ENCODE results near the gene MPEG1. TPM values are rescaled to one million over a fixed set of nuclear protein-coding genes. Genes with fewer than 3 reads are reported as not detected.

Gene MPEG1
- total and polyA plus RNA-seq, 2 of the 13 experiments (the other 11 are each of a cell fraction or from before 2014, with no cell fraction given) = not detected

GRCh38 chr11:59195586-59195985 is 17.1 kb downstream of the MPEG1 start:
- DNase-seq (ENCODE audit: low spot score) (no peak), FAIRE-seq (no peak), ATAC-seq (no peak)
- no TSS peak for BruUV-seq (replicated peaks)
- H3K27me3 ChIP-seq (ENCODE audit: control insufficient read depth in 1 of 2, insufficient read depth in 2 of 2, low read length in 2 of 2) = no peaks in the 10 kb centered on the region
- no peak overlapping the region for H3K4me2 ChIP-seq (ENCODE audit: low read depth, low read length)
- H3K27ac ChIP-seq (ENCODE audit: extremely low read length, insufficient read depth, low read length) = no peak overlapping the region
- ChIA-PET CTCF (ENCODE audit: low intra/inter-chr PET ratio, low total read pairs) (no interaction called here), POLR2A (no interaction called here)
- H3K36me3 ChIP-seq (replicated peaks in 1 of 2; ENCODE audit: control insufficient read depth in 1 of 2, insufficient read depth in 2 of 2, low read length in 2 of 2) = peaks cover 6 to 7% of the 10 kb centered on the region in 2 experiments; a peak in 2 of 5 replicates
- H3K9ac ChIP-seq (ENCODE audit: insufficient read depth, low read depth, low read length) = no peak overlapping the region
- peaks cover 14% of the 10 kb centered on the region for H3K4me1 ChIP-seq (ENCODE audit: insufficient read depth, low read length)
- H3K79me2 ChIP-seq (ENCODE audit: insufficient read depth, low read length) = no peaks in the 10 kb centered on the region
- WGBS (ENCODE audit: low lambda C conversion rate) = 91% methylated on average over 4 of the region's 4 CpGs
- H2AFZ ChIP-seq (ENCODE audit: low read length) = no peak overlapping the region
- in situ Hi-C loops (cut with HindIII; ENCODE audit: extremely low pct_ligation_motif_present, low pct_unique_long_range_greater_than_20kb) = loop anchor here (25.0 kb wide), 1 partner anchor 492 kb away; no protein-coding TSS in a partner anchor
- intact Hi-C loops (cut with micrococcal nuclease; ENCODE audit: unreplicated experiment) = no loop called here
- no peaks in the 10 kb centered on the region for H3K9me3 ChIP-seq (ENCODE audit: low read length)
- no peak overlapping the region for H3K4me3 ChIP-seq (replicated peaks in 1 of 3; ENCODE audit: insufficient read depth in 1 of 3, low read depth in 2 of 3, low read length in 3 of 3)
- no peaks in the 10 kb centered on the region for H4K20me1 ChIP-seq (ENCODE audit: insufficient read depth, low read length)
- TF ChIP-seq ZNF354B (CRISPR knock-in tag; IDR thresholded peaks at IDR 0.05) (no peak), ZBTB3 (CRISPR knock-in tag; IDR thresholded peaks at IDR 0.05; ENCODE audit: borderline replicate concordance, low read depth) (no peak), ZNF609 (CRISPR knock-in tag; IDR thresholded peaks at IDR 0.05; ENCODE audit: borderline replicate concordance) (no peak), ATF1 (CRISPR knock-in tag; IDR thresholded peaks at IDR 0.05) (no peak), SRSF4 (IDR thresholded peaks at IDR 0.05; ENCODE audit: low read depth, low read length, poor library complexity, severe bottlenecking) (no peak), ZNF629 (CRISPR knock-in tag; conservative IDR thresholded peaks at IDR 0.05) (no peak), HINFP (CRISPR knock-in tag; IDR thresholded peaks at IDR 0.05; ENCODE audit: low read depth) (no peak), MAF1 (CRISPR knock-in tag; IDR thresholded peaks at IDR 0.05; ENCODE audit: borderline replicate concordance) (no peak), YEATS2 (CRISPR knock-in tag; IDR thresholded peaks at IDR 0.05; ENCODE audit: borderline replicate concordance) (no peak), ZFAT (CRISPR knock-in tag; conservative IDR thresholded peaks at IDR 0.05) (no peak), SMAD3 (CRISPR knock-in tag; IDR thresholded peaks at IDR 0.05) (no peak), ATF2 (CRISPR knock-in tag; IDR thresholded peaks at IDR 0.05) (no peak), WIZ (CRISPR knock-in tag; IDR thresholded peaks at IDR 0.05) (no peak), SMC3 (IDR thresholded peaks at IDR 0.05; ENCODE audit: low read length) (no peak), HDAC1 (CRISPR knock-in tag; IDR thresholded peaks at IDR 0.05) (no peak), ZNF337 (CRISPR knock-in tag; IDR thresholded peaks at IDR 0.05; ENCODE audit: borderline replicate concordance, low read depth) (no peak), KLF11 (CRISPR knock-in tag; IDR thresholded peaks at IDR 0.05) (no peak)

Measured in HepG2 (cell line).